BE2C (cell line): ENCODE results near the gene ITM2B.
A peak's percentile ranks its signal among the peaks of the same experiment; 100 is the strongest.
"Not testable (repeated sequence)": the region's sequence is repeated elsewhere in the genome, so short reads cannot be mapped to it uniquely, and the experiment has no call there.

Experiments used
- DNase-seq: peaks from one replicate; pipeline ENCODE4 v3.0.0-alpha.2; 2020
- H3K27me3 ChIP-seq: fragments of 250-450 bp; sonication (Bioruptor Pico); 2 replicates; pipeline ENCODE4 v1.5.1; 2020; ENCODE audit warnings: mild to moderate bottlenecking
- H3K36me3 ChIP-seq: fragments of 250-450 bp; sonication (Bioruptor Pico); 2 replicates; pipeline ENCODE4 v1.5.1; 2020; ENCODE audit warnings: mild to moderate bottlenecking
- H3K4me1 ChIP-seq: fragments of 250-450 bp; sonication (Bioruptor Pico); 2 replicates; pipeline ENCODE4 v1.5.1; 2020
- H3K4me3 ChIP-seq: 2 replicates; pipeline ENCODE4 v1.5.1; 2011; ENCODE audit warnings: low read depth, low read length
- H3K9me3 ChIP-seq: fragments of 250-450 bp; sonication (Bioruptor Pico); 2 replicates; pipeline ENCODE4 v1.5.1; 2020
- CTCF ChIP-seq: IDR thresholded peaks from 2 replicates; pipeline ENCODE4 v1.5.1; 2012; ENCODE audit warnings: mild to moderate bottlenecking, low read depth, low read length

ITM2B gene

DNA sequence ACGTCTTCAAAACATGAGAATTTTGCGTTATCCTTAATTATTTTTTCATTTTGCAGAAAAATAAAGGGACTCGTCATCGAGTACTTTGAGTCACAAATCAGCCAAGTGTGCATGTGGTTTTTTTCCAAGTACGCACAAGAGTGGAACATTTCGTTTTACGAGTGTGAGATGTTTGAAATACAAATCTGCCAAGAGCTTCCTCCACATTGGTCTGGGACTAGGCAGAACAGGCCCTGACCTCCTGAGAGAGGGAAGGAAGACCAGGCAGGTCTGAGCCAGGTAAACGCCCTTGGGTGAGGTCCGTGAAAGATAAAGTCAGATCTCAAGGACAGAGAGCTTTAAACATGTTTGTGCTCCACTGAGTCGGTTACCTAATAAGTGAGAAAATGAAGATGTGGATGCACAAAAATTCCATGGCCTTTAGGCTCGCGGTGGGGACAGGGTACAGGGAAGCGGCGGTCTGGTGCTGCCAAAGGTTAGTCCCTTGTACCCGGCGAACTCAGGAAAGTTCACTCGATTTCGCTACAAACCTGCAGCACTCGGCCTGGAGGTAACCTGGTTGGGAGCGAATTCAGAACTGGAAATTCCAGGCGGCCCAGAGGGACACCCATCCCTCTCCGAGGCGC, 473 bp upstream of the ITM2B start:
- H3K4me3 ChIP-seq = peak overlapping the region; percentile 75
- peaks cover 4% of the 10 kb centered on the region for H3K36me3 ChIP-seq
- no peak for TF ChIP-seq CTCF
- DNase-seq = no peak
- no peaks in the 10 kb centered on the region for H3K9me3 ChIP-seq
- no peaks in the 10 kb centered on the region for H3K27me3 ChIP-seq
- H3K4me1 ChIP-seq = peaks cover 13% of the 10 kb centered on the region

- Histone ChIP-seq H3K9me3 (no peaks in the 10 kb centered on the region), H3K4me1 (peaks cover 13% of the 10 kb centered on the region), H3K36me3 (peaks cover 4% of the 10 kb centered on the region), H3K27me3 (no peaks in the 10 kb centered on the region), H3K4me3 (peak overlapping the region; percentile 75)
- no peak for DNase-seq
- TF ChIP-seq CTCF = no peak
Observed at GRCh38 chr13:48233889-48234488, 983 bp downstream of the ITM2B start.

DNA sequence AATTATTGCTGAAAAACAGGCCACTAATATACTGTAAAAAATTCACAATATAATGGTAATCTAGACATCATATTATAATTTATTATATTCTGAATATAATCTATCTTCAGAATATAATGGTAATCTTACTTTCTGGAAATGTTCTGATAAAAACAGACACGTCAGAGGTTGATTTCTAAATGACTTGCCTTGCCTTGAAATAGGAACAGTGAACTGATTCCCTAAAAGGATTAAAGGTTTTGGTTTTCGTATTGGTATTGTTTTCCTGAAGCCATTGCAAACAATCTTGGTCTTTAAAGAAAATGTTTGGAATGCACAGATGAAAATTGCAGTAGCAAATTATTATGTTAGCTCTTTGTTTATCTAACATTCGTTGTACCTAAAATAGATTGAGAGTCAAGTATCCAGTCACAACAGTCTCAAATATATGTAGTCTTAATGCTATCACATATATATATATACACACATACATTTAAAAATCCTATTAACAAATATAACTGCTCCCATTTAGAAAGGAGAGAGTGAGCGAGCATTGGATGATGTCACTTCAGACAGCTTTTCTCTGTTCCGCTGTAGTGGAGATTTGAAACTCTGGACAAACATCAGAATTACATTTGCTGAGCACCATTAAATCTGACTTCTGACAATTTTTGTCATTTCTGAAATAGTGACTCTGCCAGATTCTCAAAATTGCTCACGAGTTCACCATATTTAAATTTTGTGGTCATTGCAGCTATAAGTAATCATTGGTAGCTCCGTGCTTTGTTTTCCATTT, 1.7 kb downstream of the ITM2B start:
- no peak for DNase-seq
- TF ChIP-seq CTCF = no peak
- Histone ChIP-seq H3K4me1 (peaks cover 13% of the 10 kb centered on the region), H3K36me3 (peaks cover 12% of the 10 kb centered on the region), H3K9me3 (no peaks in the 10 kb centered on the region), H3K27me3 (no peaks in the 10 kb centered on the region), H3K4me3 (peak overlapping the region; percentile 75)

GRCh38 chr13:48235341-48236135, 2.5 kb downstream of the ITM2B start:
- H3K36me3 ChIP-seq = peaks cover 20% of the 10 kb centered on the region
- peak overlapping the region; percentile 75 for H3K4me3 ChIP-seq
- no peaks in the 10 kb centered on the region for H3K27me3 ChIP-seq
- H3K4me1 ChIP-seq = peaks cover 13% of the 10 kb centered on the region
- no peak for TF ChIP-seq CTCF
- H3K9me3 ChIP-seq = no peaks in the 10 kb centered on the region
- peak; percentile 85 for DNase-seq

DNA sequence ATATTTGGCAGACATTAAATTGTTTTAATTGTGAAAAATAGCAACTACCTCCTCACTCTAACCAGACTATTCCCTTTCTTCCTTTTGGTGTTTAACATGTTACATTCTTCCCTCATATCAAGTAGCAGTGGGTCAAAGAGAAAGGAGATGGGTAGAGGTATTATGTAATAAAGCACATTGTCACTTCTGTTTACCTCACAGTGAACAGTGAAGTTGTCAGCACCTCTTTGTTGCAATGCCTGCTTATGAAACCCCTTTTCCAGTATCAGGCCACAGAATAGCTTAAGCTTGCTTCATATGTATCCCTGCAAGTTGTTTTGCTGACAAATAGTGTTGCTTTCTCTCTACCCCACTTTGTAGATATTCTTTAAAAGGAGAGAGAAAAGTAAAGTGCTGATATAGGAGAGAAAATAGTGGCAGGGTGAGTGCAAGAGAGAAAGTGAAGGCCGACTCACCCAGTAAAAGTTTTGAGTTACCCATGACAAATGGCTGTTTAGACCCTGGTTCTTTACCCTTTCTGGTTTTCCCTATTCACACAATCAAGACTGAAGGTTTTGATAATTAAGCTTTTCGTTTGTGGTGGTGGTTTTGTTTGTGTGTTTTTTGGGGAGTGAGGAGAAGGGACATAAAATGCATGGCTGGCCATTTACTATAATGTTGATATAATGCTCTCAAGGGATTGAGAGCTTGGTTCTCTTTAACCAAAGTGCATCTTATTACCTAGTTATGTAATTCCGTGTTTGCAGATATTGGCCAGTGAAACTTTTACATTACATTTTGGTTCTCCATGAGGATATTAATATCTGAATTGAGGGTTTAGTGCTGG, 3.7 kb downstream of the ITM2B start:
- Histone ChIP-seq H3K36me3 (peaks cover 20% of the 10 kb centered on the region), H3K9me3 (no peaks in the 10 kb centered on the region), H3K27me3 (no peaks in the 10 kb centered on the region), H3K4me1 (peaks cover 13% of the 10 kb centered on the region), H3K4me3 (peak overlapping the region; percentile 75)
- DNase-seq = no peak
- no peak for TF ChIP-seq CTCF

DNA sequence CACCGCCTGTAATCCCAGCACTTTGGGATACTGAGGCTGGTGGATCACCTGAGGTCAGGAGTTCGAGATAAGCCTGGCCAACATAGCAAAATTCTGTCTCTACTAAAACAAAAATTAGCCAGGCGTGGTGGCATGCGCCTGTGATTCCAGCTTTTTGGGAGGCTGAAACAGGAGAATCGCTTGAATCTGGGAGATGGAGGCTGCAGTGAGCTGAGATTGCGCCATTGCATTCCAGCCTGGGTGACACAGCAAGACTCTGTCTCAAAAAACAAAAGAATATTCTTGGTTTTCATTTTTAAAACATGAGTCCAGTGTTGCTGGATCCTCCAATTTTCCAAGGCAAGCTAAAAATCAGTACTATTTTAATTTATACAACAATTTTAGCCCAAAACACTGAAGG, 6.4 kb downstream of the ITM2B start:
- DNase-seq, H3K27me3 ChIP-seq, H3K9me3 ChIP-seq, H3K4me3 ChIP-seq: not testable (repeated sequence)
- peaks cover 13% of the 10 kb centered on the region for H3K4me1 ChIP-seq
- H3K36me3 ChIP-seq = peaks cover 24% of the 10 kb centered on the region
